Epidermal melanocyte (primary cell): ENCODE measurements around the gene FAM227A.
"Not testable (repeated sequence)": the region's sequence is repeated elsewhere in the genome, so short reads cannot be mapped to it uniquely, and the experiment has no call there.

Experiments
- DNase-seq: peaks from one replicate; pipeline ENCODE4 v3.0.0; 2011; ENCODE audit warnings: low spot score; ENCODE audit not compliant: insufficient read length

The FAM227A gene

DNA sequence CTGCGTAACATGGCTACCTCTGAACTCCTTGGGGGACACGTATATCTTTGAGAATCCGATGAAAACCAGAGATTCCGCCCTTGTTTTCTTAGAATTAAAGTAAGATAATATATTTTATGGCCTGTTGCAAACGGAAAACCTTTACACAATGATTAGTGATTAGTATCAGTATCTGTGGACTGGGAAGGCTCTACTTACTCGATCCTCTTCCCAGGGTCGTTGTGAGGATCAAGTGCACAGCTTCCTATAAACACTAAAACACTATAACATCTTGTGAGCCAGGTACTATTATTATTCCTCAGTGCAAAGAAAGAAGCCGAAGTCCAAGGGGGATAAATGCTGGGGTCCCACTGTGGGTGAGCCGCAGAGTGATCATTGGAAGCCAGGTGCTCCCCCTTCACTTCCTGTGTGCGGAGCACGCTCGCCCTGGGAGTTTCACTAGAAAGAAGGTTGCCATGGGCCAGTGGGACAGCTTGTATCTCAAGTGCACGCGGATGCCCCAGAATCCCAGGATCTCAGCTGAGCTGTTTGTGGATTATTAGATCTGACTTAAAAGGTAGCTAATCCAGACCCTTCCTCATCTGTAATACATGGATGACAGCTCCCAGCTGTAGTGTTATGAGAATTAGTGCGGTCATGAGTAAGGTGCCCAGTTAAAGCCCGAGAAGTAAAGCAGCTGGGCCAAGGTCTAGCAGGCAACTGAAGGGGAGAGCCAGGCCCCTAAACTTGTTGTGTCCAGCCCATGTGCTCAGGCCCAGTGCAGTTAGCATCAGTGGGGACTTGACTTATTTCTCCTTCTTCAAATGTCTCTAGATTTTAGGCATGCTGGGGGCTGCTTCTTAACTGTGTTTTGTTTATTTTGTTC, 1.1 kb upstream of the FAM227A start:
- DNase-seq = no peak

GRCh38 chr22:38655519-38656255, 505 bp downstream of the FAM227A start:
- no peak for DNase-seq

GRCh38 chr22:38653741-38654140, 2.5 kb downstream of the FAM227A start:
- no peak for DNase-seq

GRCh38 chr22:38652859-38653258, 3.3 kb downstream of the FAM227A start:
- no peak for DNase-seq

GRCh38 chr22:38649841-38650522, 6.2 kb downstream of the FAM227A start:
- no peak for DNase-seq

DNA sequence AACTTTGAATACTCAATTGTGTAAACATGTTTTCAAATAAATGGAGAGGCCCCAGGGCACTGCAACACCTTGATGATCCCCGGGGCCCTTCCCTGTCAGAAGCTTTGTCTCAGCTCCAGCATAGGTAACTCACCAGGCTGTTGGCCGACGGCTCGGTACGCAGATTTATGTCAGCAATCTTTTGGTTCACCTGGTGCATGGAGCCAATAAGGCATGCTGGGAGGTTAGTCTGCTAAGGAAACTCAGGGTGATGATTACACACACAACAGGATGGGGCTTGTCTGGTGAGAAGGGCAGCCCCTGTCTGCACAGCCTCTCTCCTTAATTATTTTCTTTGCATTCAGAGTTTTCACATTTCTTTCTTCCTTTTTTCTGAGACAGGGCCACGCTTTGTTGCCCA, 10.8 kb downstream of the FAM227A start:
- DNase-seq = no peak

DNA sequence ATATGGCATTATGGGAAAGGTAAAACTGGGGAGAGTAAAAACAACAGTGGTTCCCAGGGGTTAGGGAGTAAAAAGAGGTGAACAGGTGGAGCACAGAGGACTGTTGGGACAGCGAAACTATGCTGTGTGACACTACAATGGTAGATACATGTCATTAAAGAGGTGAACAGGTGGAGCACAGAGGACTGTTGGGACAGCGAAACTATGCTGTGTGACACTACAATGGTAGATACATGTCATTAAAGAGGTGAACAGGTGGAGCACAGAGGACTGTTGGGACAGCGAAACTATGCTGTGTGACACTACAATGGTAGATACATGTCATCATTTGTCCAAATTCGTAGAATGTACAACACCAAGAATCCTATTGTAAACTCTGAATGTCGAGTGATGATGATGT, 11.9 kb downstream of the FAM227A start:
- not testable (repeated sequence) for DNase-seq

DNA sequence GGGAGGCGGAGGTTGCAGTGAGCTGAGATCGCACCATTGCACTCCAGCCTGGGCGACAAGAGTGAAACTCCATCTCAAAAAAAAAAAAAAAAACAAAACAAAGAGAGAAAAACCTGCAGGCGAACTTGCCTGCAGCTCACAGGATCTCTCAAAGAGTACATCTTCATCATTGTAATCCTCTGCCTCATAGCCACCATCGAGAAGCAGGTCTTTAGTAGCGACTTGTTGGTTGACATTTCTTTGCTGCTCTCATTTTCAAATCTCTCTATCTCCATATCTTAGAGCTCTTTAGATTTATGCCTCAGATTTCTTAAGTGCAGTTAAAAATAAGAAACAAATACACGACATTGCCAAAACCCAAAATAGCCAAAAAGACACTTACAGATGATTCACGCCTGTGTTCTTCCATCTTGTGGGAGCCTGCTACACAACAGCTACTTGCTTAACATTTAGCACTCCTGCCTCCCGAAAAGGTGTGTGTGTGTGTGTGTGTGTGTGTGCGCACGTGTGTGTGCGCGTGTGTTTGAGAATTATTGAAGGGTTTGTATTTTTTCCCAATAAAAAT, 14.6 kb downstream of the FAM227A start:
- DNase-seq = no peak

DNA sequence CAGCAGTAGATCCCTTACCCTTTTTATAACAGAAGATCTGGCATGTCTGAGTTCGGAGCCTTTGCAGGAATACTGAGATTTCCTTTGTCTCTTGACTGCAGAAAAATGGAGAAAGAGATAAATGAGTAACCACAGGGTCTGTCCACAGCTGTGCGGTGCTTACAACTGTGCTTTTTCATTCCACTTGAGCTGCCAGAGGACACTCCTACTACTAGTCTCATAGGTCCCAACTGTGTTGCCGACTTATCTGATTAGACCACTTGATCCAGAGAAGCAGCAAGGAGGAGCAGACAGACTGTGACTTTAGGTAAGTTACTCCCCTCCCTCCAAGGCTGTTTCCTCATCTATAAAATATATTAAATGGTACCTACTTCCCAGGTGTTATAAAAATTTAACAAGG, 17.5 kb downstream of the FAM227A start:
- peak; percentile 22 for DNase-seq

DNA sequence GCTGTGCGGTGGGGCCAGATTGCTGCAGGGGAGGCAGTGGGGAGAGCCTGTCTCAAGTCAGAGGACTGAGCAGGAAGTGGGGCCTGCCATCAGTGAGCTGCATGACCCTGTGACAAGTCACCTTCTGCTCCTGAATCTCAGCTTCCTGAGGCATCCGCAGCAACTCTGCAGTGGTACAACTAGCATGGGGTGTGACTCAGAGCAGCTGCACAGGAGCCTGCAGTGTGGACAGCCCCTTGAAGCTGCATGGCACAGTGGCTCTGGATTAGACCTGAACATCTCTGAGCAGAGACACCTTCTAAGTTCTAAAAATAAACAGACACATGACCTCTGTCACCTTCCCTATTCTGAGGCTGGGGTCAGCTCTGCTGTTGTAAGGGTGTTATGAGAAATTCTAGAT, 18.0 kb downstream of the FAM227A start:
- no peak for DNase-seq

GRCh38 chr22:38632528-38632927, 23.7 kb downstream of the FAM227A start:
- DNase-seq = no peak

DNA sequence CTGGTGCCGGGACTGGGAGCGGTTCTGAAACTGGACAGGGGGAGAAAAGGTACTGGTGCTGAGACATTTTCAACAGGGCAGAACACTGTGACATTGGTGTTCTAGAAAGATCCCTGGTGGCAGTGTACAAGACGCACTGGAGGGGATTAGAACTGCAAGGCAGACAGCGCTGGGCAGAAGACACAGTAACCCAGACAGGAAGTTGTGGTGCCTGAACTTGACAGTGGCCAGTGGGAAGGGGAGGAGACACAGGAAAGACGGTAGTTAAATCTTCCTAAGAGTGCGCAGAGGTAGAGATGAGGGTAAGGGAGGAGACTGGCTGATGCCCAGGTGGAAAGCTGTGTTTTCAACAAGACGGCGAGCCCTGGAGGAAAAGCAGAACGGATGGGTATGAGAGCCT, 24.5 kb downstream of the FAM227A start:
- DNase-seq = no peak

GRCh38 chr22:38629108-38629507, 27.1 kb downstream of the FAM227A start:
- no peak for DNase-seq

- DNase-seq = no peak
These were observed 27.7 kb downstream of the FAM227A start for GRCh38 chr22:38628444-38628843.

DNA sequence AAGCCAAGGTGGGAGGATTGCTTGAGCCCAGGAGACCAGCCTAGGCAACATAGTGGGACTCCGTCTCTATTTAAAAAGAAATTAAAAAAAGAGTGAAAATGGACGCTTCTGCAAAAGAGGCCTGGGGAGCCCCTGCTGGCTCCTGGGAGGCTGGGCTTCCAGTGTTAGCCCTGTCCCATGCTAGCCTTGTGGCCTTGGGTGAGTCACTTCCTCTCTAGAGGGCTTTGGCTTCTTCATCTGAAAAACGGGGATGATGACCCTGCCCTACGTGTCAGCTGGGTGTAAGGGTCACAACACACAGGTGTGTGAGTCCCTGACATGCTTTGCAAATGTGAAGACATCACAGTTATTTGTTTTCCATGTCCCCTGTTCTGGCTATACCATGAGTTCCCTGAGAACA, 32.8 kb downstream of the FAM227A start:
- no peak for DNase-seq

DNA sequence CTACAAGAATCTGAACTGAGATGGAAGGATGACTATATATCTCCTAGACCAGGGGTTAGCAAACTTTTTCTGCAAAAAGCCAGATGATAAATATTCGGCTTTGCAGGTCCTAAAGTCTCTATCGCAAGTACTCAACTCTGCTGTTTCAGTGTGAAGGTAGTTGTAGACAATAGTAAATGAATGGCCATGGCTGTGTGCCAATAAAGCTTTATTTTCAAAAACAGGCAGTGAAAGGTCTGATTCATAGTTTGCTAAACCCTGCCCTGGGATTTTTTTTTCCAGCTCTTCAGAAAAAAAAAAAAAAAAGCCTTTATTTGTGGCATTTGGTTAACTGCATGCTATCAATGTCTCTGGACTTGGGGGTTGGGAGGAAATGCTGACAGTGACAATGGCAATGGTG, 37.5 kb downstream of the FAM227A start:
- no peak for DNase-seq

- DNase-seq = no peak
These were observed 37.9 kb downstream of the FAM227A start for GRCh38 chr22:38618258-38618657.

DNA sequence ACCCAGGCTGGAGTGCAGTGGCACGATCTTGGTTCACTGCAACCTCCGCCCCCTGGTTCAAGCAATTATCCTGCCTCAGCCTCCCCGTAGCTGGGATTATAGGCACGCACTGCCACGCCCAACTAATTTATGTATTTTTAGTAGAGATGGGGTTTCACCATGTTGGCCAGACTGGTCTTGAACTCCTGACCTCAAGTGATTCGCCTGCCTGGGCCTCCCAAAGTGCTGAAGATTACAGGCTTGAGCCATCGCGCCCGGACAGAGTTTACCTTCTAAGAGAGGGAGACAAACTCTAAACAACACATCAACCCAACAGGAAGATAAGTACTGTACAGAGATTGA, 41.2 kb downstream of the FAM227A start:
- not testable (repeated sequence) for DNase-seq

DNA sequence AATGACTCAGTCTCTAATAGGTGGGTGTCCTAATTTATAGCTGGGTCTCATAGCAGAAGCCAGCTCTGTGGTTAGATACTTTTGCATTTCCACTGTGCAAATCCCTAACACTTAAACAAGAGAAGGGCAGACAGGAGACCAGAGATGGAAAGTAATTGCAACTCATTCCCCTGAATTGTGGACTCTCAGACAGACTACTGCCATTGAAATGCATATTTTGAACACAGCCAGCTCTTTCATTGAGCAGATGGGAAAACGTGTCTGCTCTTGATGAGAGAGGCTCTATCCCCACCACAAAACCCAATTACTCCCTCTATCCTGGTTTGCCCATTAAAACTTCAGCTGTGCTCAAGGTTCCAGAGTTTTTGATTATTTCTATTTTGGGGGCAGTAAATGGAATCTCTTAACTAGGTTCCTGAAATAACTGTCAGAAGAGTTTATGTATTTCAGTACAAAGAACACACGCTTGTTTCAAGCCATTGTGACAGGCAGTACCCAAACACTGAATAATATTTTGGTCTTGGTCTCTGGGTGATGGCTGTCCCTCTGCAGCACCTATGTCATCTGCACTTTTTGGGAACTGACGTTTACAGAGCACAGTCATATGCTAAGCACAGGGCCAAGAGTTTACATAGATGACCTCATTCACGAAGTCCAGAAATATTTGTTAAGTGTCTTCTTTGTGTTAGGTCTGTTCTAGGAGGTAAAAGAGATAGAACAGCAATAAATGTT, 41.7 kb downstream of the FAM227A start:
- no peak for DNase-seq

GRCh38 chr22:38613588-38613987, 42.6 kb downstream of the FAM227A start:
- DNase-seq = no peak
